GM12872 (cell line): ENCODE data around the gene SKP2.

ENCODE experiments used
- CTCF ChIP-seq: IDR thresholded peaks from 3 replicates; pipeline ENCODE4 v1.5.1; 2011; ENCODE audit warnings: low read depth, mild to moderate bottlenecking, low read length, moderate library complexity; ENCODE audit not compliant: insufficient read depth

The SKP2 gene

GRCh38 chr5:36136581-36136980, 15.3 kb upstream of the SKP2 start:
- no peak for TF ChIP-seq CTCF

DNA sequence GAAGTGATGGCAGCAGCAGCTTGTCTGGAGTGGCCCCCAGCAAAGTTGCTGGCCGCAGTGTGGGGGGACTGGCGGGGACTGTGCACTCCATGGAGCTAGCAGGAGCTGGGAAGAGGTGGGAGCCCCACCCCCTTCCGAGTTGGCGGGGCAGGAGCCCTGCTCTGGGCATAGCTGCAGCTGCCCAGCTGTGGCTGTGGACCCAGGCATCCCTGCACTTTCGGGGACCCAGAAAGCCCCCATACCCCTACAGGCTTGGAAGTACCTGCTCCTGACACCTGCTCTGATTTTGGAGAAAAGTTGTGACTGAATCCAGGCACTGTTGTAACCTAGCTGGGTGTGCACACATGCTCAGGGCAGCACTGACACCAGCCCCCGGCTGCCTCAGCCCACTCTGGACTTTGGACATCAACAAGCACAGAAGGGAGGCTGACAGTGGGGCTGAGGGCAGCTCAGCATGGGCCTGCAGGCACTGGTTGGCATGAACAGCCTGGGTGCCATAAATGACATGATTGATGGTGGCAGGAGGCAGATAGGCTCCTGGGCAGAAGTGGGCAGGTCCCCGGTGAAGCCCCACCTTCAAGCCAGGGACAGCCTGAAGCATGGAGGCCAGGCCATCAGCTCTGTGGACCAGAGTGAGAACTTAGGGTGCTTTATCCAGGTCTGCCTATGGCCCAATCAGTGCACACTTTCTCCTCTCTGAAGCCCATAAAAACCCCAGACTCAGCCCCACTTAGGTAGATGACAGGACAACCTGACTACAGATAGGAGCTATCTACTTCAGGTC, 12.8 kb upstream of the SKP2 start:
- TF ChIP-seq CTCF = no peak

- no peak for TF ChIP-seq CTCF
These were observed 6.6 kb upstream of the SKP2 start for GRCh38 chr5:36145311-36145710.

DNA sequence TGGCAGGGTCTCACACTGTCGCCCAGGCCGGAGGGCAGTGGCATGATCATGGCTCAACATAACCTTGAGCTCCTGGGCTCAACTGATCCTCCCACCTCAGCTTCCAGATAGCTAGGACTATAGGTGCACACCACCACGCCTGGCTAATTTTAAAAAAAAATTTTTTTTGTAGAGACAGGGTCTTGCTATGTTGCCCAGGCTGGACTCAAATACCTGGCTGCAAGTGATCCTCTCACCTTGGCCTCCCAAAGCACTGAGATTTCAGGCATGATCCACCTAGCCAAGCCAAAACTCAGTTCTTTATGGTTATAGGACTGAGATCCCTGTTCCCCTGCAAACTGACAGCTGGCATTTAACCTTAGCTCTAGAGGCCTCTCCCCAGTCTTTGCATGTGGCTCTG, 5.5 kb upstream of the SKP2 start:
- no peak for TF ChIP-seq CTCF

- no peak for TF ChIP-seq CTCF
These were observed 4.2 kb upstream of the SKP2 start for GRCh38 chr5:36147681-36148080.

DNA sequence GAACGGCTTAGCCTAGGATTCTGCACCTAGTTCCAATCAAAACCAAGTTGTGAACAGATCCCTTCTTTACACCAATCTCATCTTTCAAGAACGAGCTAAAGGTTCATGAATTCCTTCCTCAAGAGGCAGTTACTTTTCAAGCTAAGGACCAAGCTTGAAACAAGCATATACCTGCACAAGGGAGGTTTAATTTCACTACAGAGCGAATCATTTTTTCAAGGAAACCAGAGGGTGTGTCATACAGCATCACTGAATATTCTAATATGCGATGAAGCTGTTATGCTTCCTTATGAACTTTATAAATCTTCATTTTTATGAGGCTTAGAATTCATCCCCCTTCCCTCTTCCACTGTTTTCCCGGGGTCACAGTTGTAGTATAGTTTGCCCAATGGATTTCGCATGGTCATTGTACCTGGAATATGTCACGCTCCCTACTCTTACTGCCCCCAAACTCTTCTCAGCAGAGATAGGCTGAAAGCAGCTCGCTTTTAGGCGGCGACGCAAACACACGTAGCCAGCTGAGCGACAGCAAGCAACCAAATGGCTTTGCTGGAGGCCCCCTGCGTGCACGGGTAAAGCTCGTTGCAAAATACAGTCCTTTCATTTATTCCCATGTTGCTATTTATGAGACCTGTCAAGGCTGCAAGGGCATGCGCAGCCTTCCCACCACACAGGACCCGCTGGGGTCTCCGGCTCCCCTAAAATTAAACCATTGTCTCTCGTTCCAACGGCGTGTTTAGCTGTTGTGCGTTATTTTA, 1.1 kb upstream of the SKP2 start:
- TF ChIP-seq CTCF = no peak

- TF ChIP-seq CTCF = no peak
These were observed 700 bp downstream of the SKP2 start for GRCh38 chr5:36152324-36153297.
